Measurements from ENCODE around the gene MS4A10. TPM values are rescaled to one million over a fixed set of nuclear protein-coding genes. Genes with fewer than 3 reads are reported as not detected.
A peak's percentile ranks its signal among the peaks of the same experiment; 100 is the strongest.

MS4A10 gene
- total RNA-seq, 1 donor from 2014 or later, result not detected

GRCh38 chr11:60838132-60838531, 53.0 kb downstream of the MS4A10 start:
- peaks cover 33% of the 10 kb centered on the region for H3K4me1 Mint-ChIP-seq (ENCODE audit: low read depth)
- DNase-seq (ENCODE audit: low spot score), result no peak
- H3K4me3 Mint-ChIP-seq (ENCODE audit: unreplicated experiment), result no peak overlapping the region
- no peak overlapping the region for H3K27ac Mint-ChIP-seq (ENCODE audit: unreplicated experiment)
- no peaks in the 10 kb centered on the region for H3K36me3 Mint-ChIP-seq (ENCODE audit: low read depth)
- peaks cover 23% of the 10 kb centered on the region for H3K27me3 Mint-ChIP-seq (ENCODE audit: low read depth)
- no peaks in the 10 kb centered on the region for H3K9me3 Mint-ChIP-seq (ENCODE audit: low read depth)
- TF ChIP-seq, protein P1, sequence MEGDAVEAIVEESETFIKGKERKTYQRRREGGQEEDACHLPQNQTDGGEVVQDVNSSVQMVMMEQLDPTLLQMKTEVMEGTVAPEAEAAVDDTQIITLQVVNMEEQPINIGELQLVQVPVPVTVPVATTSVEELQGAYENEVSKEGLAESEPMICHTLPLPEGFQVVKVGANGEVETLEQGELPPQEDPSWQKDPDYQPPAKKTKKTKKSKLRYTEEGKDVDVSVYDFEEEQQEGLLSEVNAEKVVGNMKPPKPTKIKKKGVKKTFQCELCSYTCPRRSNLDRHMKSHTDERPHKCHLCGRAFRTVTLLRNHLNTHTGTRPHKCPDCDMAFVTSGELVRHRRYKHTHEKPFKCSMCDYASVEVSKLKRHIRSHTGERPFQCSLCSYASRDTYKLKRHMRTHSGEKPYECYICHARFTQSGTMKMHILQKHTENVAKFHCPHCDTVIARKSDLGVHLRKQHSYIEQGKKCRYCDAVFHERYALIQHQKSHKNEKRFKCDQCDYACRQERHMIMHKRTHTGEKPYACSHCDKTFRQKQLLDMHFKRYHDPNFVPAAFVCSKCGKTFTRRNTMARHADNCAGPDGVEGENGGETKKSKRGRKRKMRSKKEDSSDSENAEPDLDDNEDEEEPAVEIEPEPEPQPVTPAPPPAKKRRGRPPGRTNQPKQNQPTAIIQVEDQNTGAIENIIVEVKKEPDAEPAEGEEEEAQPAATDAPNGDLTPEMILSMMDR (IDR thresholded peaks at IDR 0.05), result peak; percentile 59

- Mint-ChIP-seq H3K36me3 (ENCODE audit: low read depth) (peaks cover 2% of the 10 kb centered on the region), H3K9me3 (ENCODE audit: low read depth) (no peaks in the 10 kb centered on the region), H3K4me3 (ENCODE audit: unreplicated experiment) (peak overlapping the region; percentile 82), H3K4me1 (ENCODE audit: low read depth) (peaks cover 57% of the 10 kb centered on the region), H3K27ac (ENCODE audit: unreplicated experiment) (peak overlapping the region; percentile 97), H3K27me3 (ENCODE audit: low read depth) (peaks cover 13% of the 10 kb centered on the region)
- TF ChIP-seq, protein P1 (IDR thresholded peaks at IDR 0.05), result no peak
- no peak for DNase-seq (ENCODE audit: low spot score)
These were observed 55.6 kb downstream of the MS4A10 start for GRCh38 chr11:60840470-60841430.

GRCh38 chr11:60841797-60842667, 56.9 kb downstream of the MS4A10 start, which contains the start of gene CCDC86:
Gene CCDC86, plus strand, starts transcription at chr11:60842113. Its CDS starts 12 bp downstream, at chr11:60842125.
- Mint-ChIP-seq H3K4me3 (ENCODE audit: unreplicated experiment) (peak within 1 kb of the TSS; percentile 82), H3K27ac (ENCODE audit: unreplicated experiment) (peak within 1 kb of the TSS; percentile 97), H3K4me1 (ENCODE audit: low read depth) (peaks cover 57% of the 10 kb centered on the region), H3K36me3 (ENCODE audit: low read depth) (peaks cover 2% of the 10 kb centered on the region), H3K9me3 (ENCODE audit: low read depth) (no peaks in the 10 kb centered on the region), H3K27me3 (ENCODE audit: low read depth) (peaks cover 11% of the 10 kb centered on the region)
- TF ChIP-seq, protein P1 (IDR thresholded peaks at IDR 0.05), result no peak
- peak; percentile 98 for DNase-seq (ENCODE audit: low spot score)

- Mint-ChIP-seq H3K27me3 (ENCODE audit: low read depth) (peaks cover 3% of the 10 kb centered on the region), H3K27ac (ENCODE audit: unreplicated experiment) (peak overlapping the region; percentile 51), H3K4me3 (ENCODE audit: unreplicated experiment) (peak overlapping the region; percentile 82), H3K36me3 (ENCODE audit: low read depth) (peaks cover 2% of the 10 kb centered on the region), H3K9me3 (ENCODE audit: low read depth) (no peaks in the 10 kb centered on the region), H3K4me1 (ENCODE audit: low read depth) (peaks cover 57% of the 10 kb centered on the region)
- TF ChIP-seq, protein P1 (IDR thresholded peaks at IDR 0.05), result no peak
- DNase-seq (ENCODE audit: low spot score), result no peak
These were observed 57.8 kb downstream of the MS4A10 start for GRCh38 chr11:60842668-60843600.

Measured in chondrocyte (in vitro differentiated cells).